Spinal cord (tissue), 10 donors: ENCODE results near the gene KRTAP5-11. TPM values are rescaled to one million over a fixed set of nuclear protein-coding genes. Genes with fewer than 3 reads are reported as not detected.
"Not testable (repeated sequence)": the region's sequence is repeated elsewhere in the genome, so short reads cannot be mapped to it uniquely, and the experiment has no call there.

Source experiments
- DNase-seq, 6 donors: peaks; one replicate each; pipeline versions ENCODE4 v3.0.0 to v3.0.0-alpha.2; 2013 to 2015; ENCODE audit warnings: low spot score in 6 of 6, low read depth in 4 of 6
- H3K27ac ChIP-seq: one replicate; pipeline ENCODE4 v1.5.1; 2013; ENCODE audit warnings: low read depth, low read length, control low read depth
- H3K27me3 ChIP-seq: one replicate; pipeline ENCODE4 v1.6.1; 2013; ENCODE audit warnings: low read length; ENCODE audit not compliant: control insufficient read depth, insufficient read depth
- H3K36me3 ChIP-seq: one replicate; pipeline ENCODE4 v1.6.1; 2013; ENCODE audit warnings: low read length; ENCODE audit not compliant: control insufficient read depth, insufficient read depth
- H3K4me1 ChIP-seq: one replicate; pipeline ENCODE4 v1.6.1; 2013; ENCODE audit warnings: low read length; ENCODE audit not compliant: control insufficient read depth, insufficient read depth
- H3K4me3 ChIP-seq: one replicate; pipeline ENCODE4 v1.5.1; 2013; ENCODE audit warnings: low read depth, low read length, control low read depth
- H3K9me3 ChIP-seq: one replicate; pipeline ENCODE4 v1.6.1; 2013; ENCODE audit warnings: low read length; ENCODE audit not compliant: control insufficient read depth, insufficient read depth
- WGBS: methylation state at CpG from one replicate; pipeline ENCODE4 v1.1.5; 2013; ENCODE audit warnings: missing lambda C conversion rate; ENCODE audit not compliant: insufficient coverage; 5-methylcytosine and 5-hydroxymethylcytosine counted together
- polyA plus RNA-seq, 2 donors: library from polyadenylated mRNA; unstranded; fragments of 120-200 nt; gene quantifications; one replicate each; pipeline ENCODE4 v1.2.1, GENCODE V29; 2013; ENCODE audit not compliant: insufficient read length in 2 of 2
- total RNA-seq, 2 donors: library from RNA; depleted of rRNA in 1 of 2; stranded (reverse); fragments of 120-200 nt in 1 of 2; fragments of >200 nt in 1 of 2; gene quantifications; one replicate each; pipeline versions ENCODE4 v1.2.3 to v1.2.4, GENCODE V29; 2013 to 2014
- donor health status: healthy.

The KRTAP5-11 gene
- total and polyA plus RNA-seq, 4 donors = 0.43 to 1.0 TPM; not detected in 2

DNA sequence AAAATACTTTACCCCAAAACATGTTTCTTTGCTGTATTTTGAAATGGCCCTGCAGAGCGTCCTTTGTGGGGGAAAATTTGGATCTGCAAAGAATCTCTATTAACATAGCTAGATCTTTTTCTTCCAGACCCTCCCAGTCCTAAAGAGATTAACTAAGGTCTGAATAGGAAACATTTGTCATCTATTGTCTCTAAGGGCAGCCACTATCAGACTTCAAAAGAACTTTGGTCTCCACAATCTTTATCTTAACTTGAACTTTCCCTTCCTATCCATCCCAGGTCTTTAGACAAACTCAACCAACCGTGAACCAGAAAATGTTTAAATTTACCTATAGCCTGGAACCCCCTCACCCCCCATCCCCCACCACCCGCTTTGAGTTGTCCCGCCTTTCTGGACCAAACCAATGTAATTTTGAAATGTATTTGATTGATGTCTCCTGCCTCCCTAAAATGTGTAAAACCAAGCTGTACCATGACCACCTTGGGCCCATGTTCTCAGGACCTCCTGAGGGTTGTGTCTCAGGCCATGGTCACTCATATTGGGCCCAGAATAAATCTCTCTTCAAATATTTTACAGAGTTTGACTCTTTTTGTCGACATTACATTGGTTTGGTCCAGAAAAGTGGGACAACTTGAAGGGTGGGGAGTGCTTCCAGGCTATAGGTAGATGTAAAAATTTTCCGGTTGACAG, 38.0 kb downstream of the KRTAP5-11 start:
- no peak for DNase-seq
- H3K27me3 ChIP-seq = no peaks in the 10 kb centered on the region
- H3K9me3 ChIP-seq = peaks cover 2% of the 10 kb centered on the region
- no peak overlapping the region for H3K27ac ChIP-seq
- H3K4me3 ChIP-seq = no peak overlapping the region
- 71% methylated on average over 3 of the region's 6 CpGs for WGBS
- no peaks in the 10 kb centered on the region for H3K36me3 ChIP-seq
- H3K4me1 ChIP-seq = peaks cover 7% of the 10 kb centered on the region

DNA sequence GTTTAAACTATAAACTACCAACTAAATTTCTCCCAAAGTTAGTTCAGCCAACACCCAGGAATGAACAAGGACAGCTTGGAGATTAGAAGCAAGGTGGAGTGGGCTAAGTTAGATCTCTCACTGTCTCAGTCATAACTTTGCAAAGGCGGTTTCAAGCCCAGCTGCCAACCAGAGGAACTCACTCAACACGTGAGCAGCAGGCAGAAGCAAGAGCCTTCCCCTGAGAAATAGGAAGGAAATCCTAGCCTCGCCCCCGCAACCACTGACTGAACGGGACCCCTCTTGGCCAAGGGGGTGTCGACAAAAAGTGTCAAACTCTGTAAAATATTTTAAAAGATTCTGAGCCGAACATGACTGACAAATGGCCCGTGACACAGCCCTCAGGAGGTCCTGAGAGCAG, 38.8 kb downstream of the KRTAP5-11 start:
- 72% methylated on average over 4 of the region's 8 CpGs for WGBS
- Histone ChIP-seq H3K4me3 (no peak overlapping the region), H3K4me1 (peaks cover 5% of the 10 kb centered on the region), H3K9me3 (peaks cover 2% of the 10 kb centered on the region), H3K36me3 (no peaks in the 10 kb centered on the region), H3K27ac (no peak overlapping the region), H3K27me3 (no peaks in the 10 kb centered on the region)
- no peak for DNase-seq

- peaks cover 2% of the 10 kb centered on the region for H3K9me3 ChIP-seq
- H3K36me3 ChIP-seq = no peaks in the 10 kb centered on the region
- H3K27ac ChIP-seq = no peak overlapping the region
- H3K4me1 ChIP-seq = no peaks in the 10 kb centered on the region
- no peak overlapping the region for H3K4me3 ChIP-seq
- DNase-seq = no peak
- WGBS = 71% methylated on average over 15 of the region's 15 CpGs
- no peaks in the 10 kb centered on the region for H3K27me3 ChIP-seq
Measured at GRCh38 chr11:71542879-71543777, 39.5 kb downstream of the KRTAP5-11 start.

- Histone ChIP-seq H3K27ac (no peak overlapping the region), H3K4me3 (no peak overlapping the region), H3K36me3 (no peaks in the 10 kb centered on the region), H3K4me1 (no peaks in the 10 kb centered on the region), H3K27me3 (no peaks in the 10 kb centered on the region), H3K9me3 (peaks cover 2% of the 10 kb centered on the region)
- no peak for DNase-seq
- WGBS = 85% methylated on average over 7 of the region's 7 CpGs
Measured at GRCh38 chr11:71542382-71542781, 40.3 kb downstream of the KRTAP5-11 start.

GRCh38 chr11:71540521-71541304, 42.0 kb downstream of the KRTAP5-11 start:
- 92% methylated on average over 6 of the region's 9 CpGs for WGBS
- H3K27me3 ChIP-seq = not testable (repeated sequence)

DNA sequence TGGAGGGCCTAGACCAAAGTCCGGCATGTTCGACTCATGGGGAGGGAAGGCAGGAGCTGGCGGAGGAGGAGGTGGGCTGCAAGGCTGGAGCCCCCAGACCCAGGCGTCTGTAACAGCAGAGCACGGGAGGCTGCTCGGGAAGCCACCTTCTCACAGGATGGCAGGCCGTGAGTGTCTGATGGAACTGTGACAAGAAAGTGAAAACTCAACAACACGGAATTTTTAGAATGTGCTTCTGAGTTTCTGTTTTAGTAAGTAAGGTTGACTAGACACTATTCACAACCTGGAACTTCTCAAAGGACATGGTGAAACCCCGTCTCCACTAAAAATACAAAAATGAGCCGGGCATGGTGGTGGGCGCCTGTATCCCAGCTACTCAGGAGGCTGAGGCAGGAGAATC, 42.7 kb downstream of the KRTAP5-11 start:
- H3K4me1 ChIP-seq, H3K27me3 ChIP-seq, H3K4me3 ChIP-seq, H3K36me3 ChIP-seq, H3K9me3 ChIP-seq, H3K27ac ChIP-seq, DNase-seq: not testable (repeated sequence)
- 100% methylated on average over 9 of the region's 11 CpGs for WGBS

More at GRCh38 chr11:71540521-71541304, 42.0 kb downstream of the KRTAP5-11 start:
- not testable (repeated sequence) for H3K9me3 ChIP-seq, H3K4me3 ChIP-seq, DNase-seq, H3K4me1 ChIP-seq, H3K27ac ChIP-seq, H3K36me3 ChIP-seq

DNA sequence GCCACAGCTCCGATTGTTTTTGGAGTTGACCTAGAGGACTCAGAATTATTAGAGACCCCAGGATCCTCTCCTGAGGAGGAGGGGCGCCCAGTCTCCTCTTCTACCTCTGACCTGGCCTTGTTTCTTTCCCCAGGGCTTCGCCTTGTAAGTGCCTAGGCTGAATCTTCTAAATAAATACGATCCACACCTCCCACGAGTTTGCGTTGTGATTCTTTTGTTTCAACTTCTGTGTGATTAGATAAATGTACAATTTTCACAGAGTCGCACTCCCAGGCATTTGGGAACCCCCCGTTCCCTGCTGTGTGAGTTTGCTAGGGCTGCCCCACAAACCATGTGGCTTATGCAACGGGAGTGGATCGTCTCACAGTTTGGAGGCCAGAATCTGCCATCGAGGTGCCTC, 43.7 kb downstream of the KRTAP5-11 start:
- 90% methylated on average over 6 of the region's 11 CpGs for WGBS
- Histone ChIP-seq H3K9me3 (no peaks in the 10 kb centered on the region), H3K27ac (no peak overlapping the region), H3K4me1 (no peaks in the 10 kb centered on the region), H3K4me3 (no peak overlapping the region), H3K36me3 (no peaks in the 10 kb centered on the region), H3K27me3 (no peaks in the 10 kb centered on the region)
- DNase-seq = no peak

- DNase-seq = no peak
- Histone ChIP-seq H3K36me3 (no peaks in the 10 kb centered on the region), H3K27me3 (no peaks in the 10 kb centered on the region), H3K9me3 (no peaks in the 10 kb centered on the region), H3K4me1 (no peaks in the 10 kb centered on the region), H3K27ac (no peak overlapping the region), H3K4me3 (no peak overlapping the region)
- WGBS = 73% methylated on average over 4 of the region's 4 CpGs
Measured at GRCh38 chr11:71538666-71538990, 44.0 kb downstream of the KRTAP5-11 start.

GRCh38 chr11:71537977-71538665, 44.6 kb downstream of the KRTAP5-11 start, which contains the start of gene KRTAP5-8:
Gene KRTAP5-8, plus strand, starts transcription at chr11:71538025. Its CDS starts 31 bp downstream, at chr11:71538056.
- H3K27me3 ChIP-seq, DNase-seq, H3K9me3 ChIP-seq, H3K36me3 ChIP-seq, H3K4me3 ChIP-seq, H3K4me1 ChIP-seq, H3K27ac ChIP-seq: not testable (repeated sequence)
- WGBS = 56% methylated on average over 2 of the region's 4 CpGs
